HG02588 (cell line): Measurements from ENCODE around the gene RASSF4.

Source experiments
- ATAC-seq: cut with Tn5 transposase; IDR thresholded peaks from one replicate; pipeline ENCODE4 v1.9.1; 2021; ENCODE audit warnings: mild to moderate bottlenecking, moderate library complexity; ENCODE audit not compliant: unreplicated experiment

The RASSF4 gene

GRCh38 chr10:44974628-44975430, 15.2 kb downstream of the RASSF4 start:
- peak; percentile 78 for ATAC-seq

GRCh38 chr10:44975431-44976331, 16.1 kb downstream of the RASSF4 start:
- no peak for ATAC-seq

GRCh38 chr10:44976352-44977198, 17.0 kb downstream of the RASSF4 start:
- ATAC-seq, result no peak

GRCh38 chr10:44977287-44978212, 17.9 kb downstream of the RASSF4 start:
- ATAC-seq, result no peak

GRCh38 chr10:44978213-44978569, 18.6 kb downstream of the RASSF4 start:
- ATAC-seq, result no peak

GRCh38 chr10:44978570-44979280, 19.1 kb downstream of the RASSF4 start, which contains the start of gene DEPP1:
Gene DEPP1, minus strand, starts transcription at chr10:44978809. Its CDS starts 779 bp downstream, at chr10:44978030.
- ATAC-seq, result no peak

GRCh38 chr10:44979281-44980191, 19.9 kb downstream of the RASSF4 start:
- ATAC-seq, result no peak

GRCh38 chr10:44980309-44981171, 20.9 kb downstream of the RASSF4 start:
- ATAC-seq, result no peak

GRCh38 chr10:44981172-44982113, 21.8 kb downstream of the RASSF4 start:
- peak; percentile 46 for ATAC-seq

- ATAC-seq, result no peak
Measured at GRCh38 chr10:44982114-44982460, 22.5 kb downstream of the RASSF4 start.

GRCh38 chr10:44982496-44982895, 22.9 kb downstream of the RASSF4 start:
- no peak for ATAC-seq

- ATAC-seq, result no peak
Measured at GRCh38 chr10:44983066-44983894, 23.7 kb downstream of the RASSF4 start.

GRCh38 chr10:44983895-44984278, 24.3 kb downstream of the RASSF4 start:
- no peak for ATAC-seq

- ATAC-seq, result no peak
Measured at GRCh38 chr10:44984671-44985101, 25.1 kb downstream of the RASSF4 start.

- no peak for ATAC-seq
Measured at GRCh38 chr10:44985175-44985681, 25.6 kb downstream of the RASSF4 start.
